ENCODE measurements around the gene SEZ6.
A peak's percentile ranks its signal among the peaks of the same experiment; 100 is the strongest.

SEZ6 gene

GRCh38 chr17:29002811-29003210 lies 3.0 kb downstream of the SEZ6 start:
- DNase-seq: no peak

- DNase-seq: no peak
These were observed 4.9 kb downstream of the SEZ6 start for GRCh38 chr17:29000973-29001372.

GRCh38 chr17:28999206-28999605 lies 6.6 kb downstream of the SEZ6 start:
- DNase-seq: no peak

- no peak for DNase-seq
These were observed 8.0 kb downstream of the SEZ6 start for GRCh38 chr17:28997806-28998205.

- peak in 1 of 2 experiments; percentile 43 for DNase-seq
These were observed 9.2 kb downstream of the SEZ6 start for GRCh38 chr17:28996554-28997096.

GRCh38 chr17:28993645-28994426 lies 12.0 kb downstream of the SEZ6 start:
- no peak for DNase-seq

- DNase-seq: no peak
These were observed 12.9 kb downstream of the SEZ6 start for GRCh38 chr17:28992625-28993600.

GRCh38 chr17:28992185-28992584 lies 13.6 kb downstream of the SEZ6 start:
- DNase-seq: no peak

GRCh38 chr17:28991779-28992178 lies 14.1 kb downstream of the SEZ6 start:
- no peak for DNase-seq

GRCh38 chr17:28989028-28989427 lies 16.8 kb downstream of the SEZ6 start:
- peak in 1 of 2 experiments; percentile 31 for DNase-seq

GRCh38 chr17:28988475-28988874 lies 17.4 kb downstream of the SEZ6 start:
- DNase-seq: peak; percentile 45 to 85

- peak in 1 of 2 experiments; percentile 49 for DNase-seq
These were observed 18.8 kb downstream of the SEZ6 start for GRCh38 chr17:28986714-28987655.

GRCh38 chr17:28985950-28986713 lies 19.7 kb downstream of the SEZ6 start:
- peak; percentile 64 to 84 for DNase-seq

GRCh38 chr17:28983286-28984230 lies 22.3 kb downstream of the SEZ6 start:
- DNase-seq: no peak

GRCh38 chr17:28982131-28982793 lies 23.6 kb downstream of the SEZ6 start:
- DNase-seq: no peak

- no peak for DNase-seq
These were observed 27.4 kb downstream of the SEZ6 start for GRCh38 chr17:28978356-28978964.

- no peak for DNase-seq
These were observed 28.0 kb downstream of the SEZ6 start for GRCh38 chr17:28977659-28978355.

- no peak for DNase-seq
These were observed 30.2 kb downstream of the SEZ6 start for GRCh38 chr17:28975646-28976045.

- DNase-seq: no peak
These were observed 30.8 kb downstream of the SEZ6 start for GRCh38 chr17:28975031-28975430.
